Activated CD4-positive, alpha-beta T cell treated with anti-CD3 and anti-CD28 coated beads for 24 hours (primary cell): ENCODE data around the gene PM20D2.

Source experiments
- DNase-seq, 2 donors: peaks; one replicate each; pipeline ENCODE4 v3.0.0-alpha.2; 2020; ENCODE audit warnings: low read depth in 2 of 2

Gene PM20D2

GRCh38 chr6:89204096-89204495 is 58.2 kb downstream of the PM20D2 start:
- no peak for DNase-seq

- no peak for DNase-seq
These were observed 60.0 kb downstream of the PM20D2 start for GRCh38 chr6:89205819-89206218.

- DNase-seq = no peak
These were observed 62.7 kb downstream of the PM20D2 start for GRCh38 chr6:89208551-89208950.

GRCh38 chr6:89209457-89209856 is 63.6 kb downstream of the PM20D2 start:
- DNase-seq = no peak

- no peak for DNase-seq
These were observed 66.6 kb downstream of the PM20D2 start for GRCh38 chr6:89212472-89212871.

- no peak for DNase-seq
These were observed 68.3 kb downstream of the PM20D2 start for GRCh38 chr6:89214197-89214596.
